IMR-90 (cell line): Measurements from ENCODE around the gene RNF144A. TPM values are rescaled to one million over a fixed set of nuclear protein-coding genes. Genes with fewer than 3 reads are reported as not detected.

ENCODE experiments used
- ATAC-seq: fragments of 200-7000 bp; cut with Tn5 transposase; 2 replicates; pipeline ENCODE4 v1.9.1; 2020; ENCODE audit warnings: low read depth, mild to moderate bottlenecking, moderate library complexity
- BruUV-seq: library from RNA; stranded (reverse); fragments of 400-500 nt; replicated peaks from 2 replicates; lab custom pipeline; 2021; lab: Mats Ljungman, UMichigan
- CTCF ChIA-PET: fragments of 300-600 bp; formaldehyde crosslinking; extraction: SDS; loops from one replicate; lab custom pipeline; 2021; ENCODE audit warnings: antibody characterized with exemption; lab: Yijun Ruan, JAX
- POLR2A ChIA-PET: fragments of 300-600 bp; sonication (Branson Sonifier 250); formaldehyde crosslinking; loops from one replicate; lab custom pipeline; 2022; ENCODE audit warnings: antibody characterized with exemption; ENCODE audit not compliant: unreplicated experiment; lab: Charles Lee
- DNase-seq: peaks from one replicate; pipeline ENCODE4 v3.0.0; 2013
- H2AFZ ChIP-seq: replicated peaks from 2 replicates; pipeline ENCODE3; 2013; ENCODE audit warnings: low read length, mild to moderate bottlenecking; ENCODE audit not compliant: poor library complexity
- H2AK5ac ChIP-seq: 2 replicates; pipeline ENCODE4 v1.6.1; 2013; ENCODE audit warnings: low read depth, low read length, inconsistent platforms
- H2AK9ac ChIP-seq: replicated peaks from 2 replicates; pipeline ENCODE3; 2013; ENCODE audit warnings: mild to moderate bottlenecking, low read depth, low read length, moderate library complexity; ENCODE audit not compliant: poor library complexity
- H2BK120ac ChIP-seq: 2 replicates; pipeline ENCODE4 v1.6.1; 2013; ENCODE audit warnings: low read depth, low read length, inconsistent platforms
- H2BK15ac ChIP-seq: 3 replicates; pipeline ENCODE4 v1.6.1; 2013; ENCODE audit warnings: low read depth, low read length, inconsistent platforms
- H2BK20ac ChIP-seq: 2 replicates; pipeline ENCODE4 v1.6.1; 2013; ENCODE audit warnings: low read depth, mild to moderate bottlenecking, inconsistent platforms, low read length, moderate library complexity
- H2BK5ac ChIP-seq: 2 replicates; pipeline ENCODE4 v1.6.1; 2013; ENCODE audit warnings: mild to moderate bottlenecking, low read depth, low read length, inconsistent platforms; ENCODE audit not compliant: poor library complexity, severe bottlenecking
- H3K14ac ChIP-seq: replicated peaks from 2 replicates; pipeline ENCODE4 v1.6.1; 2013; ENCODE audit warnings: low read depth, low read length, inconsistent platforms
- H3K18ac ChIP-seq: 2 replicates; pipeline ENCODE4 v1.6.1; 2013; ENCODE audit warnings: low read depth, low read length, control low read depth
- H3K23ac ChIP-seq: 2 replicates; pipeline ENCODE4 v1.6.1; 2013; ENCODE audit warnings: low read depth, low read length, inconsistent platforms
- H3K27ac ChIP-seq: 2 replicates; pipeline ENCODE4 v1.5.1; 2013; ENCODE audit warnings: mild to moderate bottlenecking, control low read depth, low read length; ENCODE audit not compliant: insufficient read depth
- H3K27me3 ChIP-seq: 2 replicates; pipeline ENCODE4 v1.6.1; 2013; ENCODE audit warnings: low read length; ENCODE audit not compliant: control insufficient read depth, insufficient read depth
- H3K36me3 ChIP-seq: 2 replicates; pipeline ENCODE4 v1.6.1; 2013; ENCODE audit warnings: low read length, mixed read lengths; ENCODE audit not compliant: control insufficient read depth, insufficient read depth
- H3K4ac ChIP-seq: 2 replicates; pipeline ENCODE4 v1.6.1; 2013; ENCODE audit warnings: low read depth, low read length, inconsistent platforms
- H3K4me1 ChIP-seq: 2 replicates; pipeline ENCODE4 v1.6.1; 2013; ENCODE audit warnings: low read length, mixed read lengths; ENCODE audit not compliant: control insufficient read depth, insufficient read depth
- H3K4me2 ChIP-seq: 2 replicates; pipeline ENCODE4 v1.6.1; 2013; ENCODE audit warnings: low read depth, mild to moderate bottlenecking, control low read depth, low read length, moderate library complexity
- H3K4me3 ChIP-seq: 2 replicates; pipeline ENCODE4 v1.5.1; 2013; ENCODE audit warnings: low read depth, mild to moderate bottlenecking, control low read depth, low read length, moderate library complexity; ENCODE audit not compliant: insufficient read depth
- H3K56ac ChIP-seq: 2 replicates; pipeline ENCODE4 v1.6.1; 2013; ENCODE audit warnings: low read length, inconsistent platforms; ENCODE audit not compliant: insufficient read depth; ENCODE audit errors: extremely low read depth
- H3K79me1 ChIP-seq, 2 experiments: 2 replicates each; pipeline ENCODE4 v1.6.1; 2013; ENCODE audit warnings: low read length in 2 of 2, inconsistent platforms in 1 of 2, low read depth in 1 of 2
- H3K9ac ChIP-seq: 2 replicates; pipeline ENCODE4 v1.6.1; 2013; ENCODE audit warnings: low read depth, low read length, control low read depth
- H3K9me1 ChIP-seq: 2 replicates; pipeline ENCODE4 v1.6.1; 2013; ENCODE audit warnings: low read length, inconsistent platforms; ENCODE audit not compliant: insufficient read depth
- H3K9me3 ChIP-seq: 2 replicates; pipeline ENCODE4 v1.6.1; 2013; ENCODE audit warnings: low read length; ENCODE audit not compliant: control insufficient read depth, insufficient read depth
- H4K20me1 ChIP-seq: 2 replicates; pipeline ENCODE4 v1.6.1; 2013; ENCODE audit warnings: low read length, inconsistent platforms; ENCODE audit not compliant: insufficient read depth
- H4K5ac ChIP-seq: 2 replicates; pipeline ENCODE4 v1.6.1; 2013; ENCODE audit warnings: mild to moderate bottlenecking, low read depth, low read length, control low read depth
- H4K8ac ChIP-seq, 2 experiments: 2 replicates each; pipeline ENCODE4 v1.6.1; 2013; ENCODE audit warnings: low read depth in 2 of 2, low read length in 2 of 2, control low read depth in 1 of 2, inconsistent platforms in 1 of 2
- H4K91ac ChIP-seq: 2 replicates; pipeline ENCODE4 v1.6.1; 2013; ENCODE audit warnings: low read depth, low read length, inconsistent platforms; ENCODE audit not compliant: insufficient read depth
- BHLHE40 ChIP-seq: fragments of 150-350 bp; IDR thresholded peaks from 2 replicates; pipeline ENCODE4 v1.6.1; 2016; ENCODE audit warnings: mild to moderate bottlenecking, low read depth, low read length
- CHD1 ChIP-seq: IDR thresholded peaks from 2 replicates; pipeline ENCODE4 v1.6.1; 2012; ENCODE audit warnings: low read depth, low read length, improper control_type of control experiment
- CTCF ChIP-seq: conservative IDR thresholded peaks from 2 replicates; pipeline ENCODE4 v1.5.1; 2012; ENCODE audit warnings: mild to moderate bottlenecking, low read depth, low read length, improper control_type of control experiment
- FOS ChIP-seq: fragments of 150-350 bp; IDR thresholded peaks from 2 replicates; pipeline ENCODE4 v1.6.1; 2016; ENCODE audit warnings: low read depth, low read length
- RFX5 ChIP-seq: IDR thresholded peaks from 2 replicates; pipeline ENCODE4 v1.8.0; 2012; ENCODE audit warnings: low read depth, mild to moderate bottlenecking, low read length, moderate library complexity
- SMC3 ChIP-seq: fragments of 150-350 bp; IDR thresholded peaks from 2 replicates; pipeline ENCODE4 v1.6.1; 2016; ENCODE audit warnings: low read depth, mild to moderate bottlenecking, antibody characterized with exemption, low read length, moderate library complexity
- WGBS, 2 experiments: methylation state at CpG; one replicate each; pipeline versions ENCODE4 v1.1.5 to v1.1.7; 2013; ENCODE audit warnings: missing lambda C conversion rate in 2 of 2; ENCODE audit not compliant: insufficient read length in 1 of 2; ENCODE audit errors: extremely low coverage in 2 of 2; 5-methylcytosine and 5-hydroxymethylcytosine counted together
- dilution Hi-C: fragments of 300-500 bp; cut with HindIII; formaldehyde crosslinking; loops from one replicate; pipeline ENCODE4 v1.14.3; 2018; ENCODE audit warnings: low sequenced_read_pairs; ENCODE audit not compliant: unreplicated experiment
- in situ Hi-C: fragments of 300-500 bp; cut with MboI; formaldehyde crosslinking; loops from 3 replicates; pipeline ENCODE4 v1.14.3; 2019; ENCODE audit warnings: low sequenced_read_pairs, inconsistent platforms, mixed read lengths
- intact Hi-C: fragments of 100-400 bp; cut with micrococcal nuclease; formaldehyde crosslinking; loops from 2 replicates; pipeline ENCODE4 v1.10.0; 2022
- polyA plus RNA-seq, 3 experiments: library from polyadenylated mRNA; depleted of rRNA; stranded (reverse); fragments of >200 nt; gene quantifications; 2 replicates each; pipeline ENCODE4 v1.2.3, GENCODE V29; 2012; ENCODE audit warnings: low replicate concordance in 1 of 3
- total RNA-seq: library from RNA; depleted of rRNA; stranded (reverse); fragments of >200 nt; gene quantifications from 2 replicates; pipeline ENCODE4 v1.2.3, GENCODE V29; 2012

The RNF144A gene
- total and polyA plus RNA-seq, 2 of the 4 experiments (the other 2 are of a cell fraction): 0.18 to 0.26 TPM

GRCh38 chr2:7025082-7025481 is 107.9 kb downstream of the RNF144A start:
- ATAC-seq: no peak
- H3K79me1 ChIP-seq: no peaks in the 10 kb centered on the region
- no peak overlapping the region for H4K5ac ChIP-seq
- dilution Hi-C loops: no loop called here
- DNase-seq: no peak
- no peak overlapping the region for H3K4me2 ChIP-seq
- H3K4me3 ChIP-seq: no peak overlapping the region
- no peak overlapping the region for H3K4ac ChIP-seq
- H4K91ac ChIP-seq: no peak overlapping the region
- H3K9ac ChIP-seq: no peak overlapping the region
- no peak overlapping the region for H2BK20ac ChIP-seq
- no peak overlapping the region for H3K27ac ChIP-seq
- no TSS peak for BruUV-seq
- no peaks in the 10 kb centered on the region for H3K9me1 ChIP-seq
- no peak overlapping the region for H3K18ac ChIP-seq
- ChIA-PET CTCF (no interaction called here), POLR2A (no interaction called here)
- no peaks in the 10 kb centered on the region for H4K20me1 ChIP-seq
- in situ Hi-C loops: no loop called here
- no peaks in the 10 kb centered on the region for H3K4me1 ChIP-seq
- no peak overlapping the region for H2BK15ac ChIP-seq
- H3K14ac ChIP-seq: no peak overlapping the region
- H2AK5ac ChIP-seq: no peak overlapping the region
- H2AK9ac ChIP-seq: no peak overlapping the region
- no peak overlapping the region for H3K23ac ChIP-seq
- no peaks in the 10 kb centered on the region for H3K36me3 ChIP-seq
- H2AFZ ChIP-seq: no peak overlapping the region
- 100% methylated on average over 2 of the region's 9 CpGs; no CpG with 5 or more reads in 1 of the 2 experiments for WGBS, 2 experiments
- TF ChIP-seq BHLHE40: no peak
- no peak for TF ChIP-seq SMC3
- no peak for TF ChIP-seq CHD1
- no peak for TF ChIP-seq FOS
- TF ChIP-seq CTCF: no peak
- no peak for TF ChIP-seq RFX5
- no peaks in the 10 kb centered on the region for H3K27me3 ChIP-seq
- no peak overlapping the region for H4K8ac ChIP-seq
- intact Hi-C loops: no loop called here
- H3K56ac ChIP-seq: no peak overlapping the region
- H2BK5ac ChIP-seq: no peak overlapping the region
- H3K9me3 ChIP-seq: no peaks in the 10 kb centered on the region
- no peak overlapping the region for H2BK120ac ChIP-seq
